ENCODE data around the gene UQCRC2.
"Not testable (repeated sequence)": the region's sequence is repeated elsewhere in the genome, so short reads cannot be mapped to it uniquely, and the experiment has no call there.

GRCh38 chr16:21936216-21936615 is 16.9 kb upstream of the UQCRC2 start:
- TF ChIP-seq CTCF (conservative IDR thresholded peaks at IDR 0.05 in 1 of 2, IDR thresholded peaks at IDR 0.05 in 1 of 2; ENCODE audit: extremely low read depth in 1 of 2, insufficient read depth in 1 of 2, low read depth in 1 of 2, low read length in 2 of 2); EZH2 (IDR thresholded peaks at IDR 0.05; ENCODE audit: borderline replicate concordance, low read length): not testable (repeated sequence)
